Breast epithelium (tissue), 4 donors: ENCODE results near the gene ASGR2. TPM values are rescaled to one million over a fixed set of nuclear protein-coding genes. Genes with fewer than 3 reads are reported as not detected.
"Not testable (repeated sequence)": the region's sequence is repeated elsewhere in the genome, so short reads cannot be mapped to it uniquely, and the experiment has no call there.

ENCODE experiments used
- DNase-seq, 2 donors: peaks; one replicate each; pipeline ENCODE4 v3.0.0-alpha.2; 2019; ENCODE audit warnings: low spot score in 2 of 2
- H3K27ac ChIP-seq, 2 donors: fragments of 200-600 bp; sonication (generic) in 1 of 2; one replicate each; pipeline ENCODE4 v1.5.1; 2016 to 2019; ENCODE audit warnings: mild to moderate bottlenecking in 1 of 2
- H3K27me3 ChIP-seq, 2 donors: fragments of 200-600 bp; sonication (generic) in 1 of 2; one replicate each; pipeline versions ENCODE4 v1.5.1 to v1.6.0; 2017 to 2019; ENCODE audit warnings: control low read depth in 1 of 2, mild to moderate bottlenecking in 1 of 2
- H3K36me3 ChIP-seq: fragments of 200-600 bp; one replicate; pipeline ENCODE4 v1.5.1; 2019
- H3K4me1 ChIP-seq, 2 donors: fragments of 200-600 bp; sonication (generic); one replicate each; pipeline ENCODE4 v1.5.1; 2016 to 2019; ENCODE audit warnings: control low read depth in 1 of 2
- H3K4me3 ChIP-seq, 3 donors: fragments of 200-600 bp; sonication (generic); 1 replicate in 2 of 3; 2 replicates in 1 of 3; pipeline ENCODE4 v1.5.1; 2016 to 2019; ENCODE audit warnings: mild to moderate bottlenecking in 3 of 3, moderate library complexity in 2 of 3
- H3K9me3 ChIP-seq, 2 donors: fragments of 200-600 bp; sonication (generic) in 1 of 2; one replicate each; pipeline ENCODE4 v1.5.1; 2016 to 2019; ENCODE audit warnings: control low read depth in 1 of 2
- CTCF ChIP-seq, 3 donors: fragments of 450-650 bp; IDR thresholded peaks; one replicate each; pipeline ENCODE4 v1.5.1; 2016 to 2017; ENCODE audit warnings: antibody characterized with exemption in 3 of 3, mild to moderate bottlenecking in 3 of 3, moderate library complexity in 3 of 3
- POLR2A ChIP-seq: fragments of 450-650 bp; IDR thresholded peaks from one replicate; pipeline ENCODE4 v1.6.1; 2016; ENCODE audit warnings: antibody characterized with exemption, mild to moderate bottlenecking, moderate library complexity
- POLR2AphosphoS5 ChIP-seq, 3 donors: sonication (generic); formaldehyde crosslinking; IDR thresholded peaks; one replicate each; pipeline ENCODE4 v1.6.1; 2017; ENCODE audit warnings: antibody characterized with exemption in 3 of 3
- intact Hi-C: fragments of 100-400 bp; cut with DNase I; formaldehyde crosslinking; loops from one replicate; pipeline ENCODE4 v1.15.1; 2023; ENCODE audit warnings: low total_unique reads
- total RNA-seq, 3 donors: library from RNA; depleted of rRNA; stranded (reverse); fragments of >200 nt; gene quantifications; one replicate each; pipeline ENCODE4 v1.1.0, GENCODE V29; 2016

ASGR2 gene
- total RNA-seq, 3 donors from 2014 or later = 0.33 to 0.96 (median 0.88) TPM

GRCh38 chr17:7130621-7131422, 16.2 kb upstream of the ASGR2 start:
- TF ChIP-seq CTCF (IDR thresholded peaks at IDR 0.05) (no peak), POLR2A (no peak), POLR2AphosphoS5 (IDR thresholded peaks at IDR 0.05) (no peak)
- H3K27me3 ChIP-seq = no peaks in the 10 kb centered on the region
- intact Hi-C loops = no loop called here
- peak overlapping the region in 1 of 2 donors; percentile 38 for H3K27ac ChIP-seq
- no peaks in the 10 kb centered on the region for H3K36me3 ChIP-seq
- DNase-seq = no peak
- H3K9me3 ChIP-seq = no peaks in the 10 kb centered on the region
- H3K4me1 ChIP-seq = no peaks in the 10 kb centered on the region
- H3K4me3 ChIP-seq = peak overlapping the region in 2 of 3 donors; percentile 15 to 32

GRCh38 chr17:7129311-7129710, 14.7 kb upstream of the ASGR2 start:
- H3K27ac ChIP-seq = no peak overlapping the region
- no peak overlapping the region for H3K4me3 ChIP-seq
- intact Hi-C loops = no loop called here
- TF ChIP-seq POLR2AphosphoS5 (IDR thresholded peaks at IDR 0.05) (no peak), POLR2A (no peak)
- no peaks in the 10 kb centered on the region for H3K4me1 ChIP-seq
- DNase-seq = no peak
- no peaks in the 10 kb centered on the region for H3K36me3 ChIP-seq
- peaks cover 0 to under 1% of the 10 kb centered on the region in 2 donors for H3K27me3 ChIP-seq
- no peaks in the 10 kb centered on the region for H3K9me3 ChIP-seq

GRCh38 chr17:7128160-7128559, 13.5 kb upstream of the ASGR2 start:
- intact Hi-C loops = no loop called here
- no peaks in the 10 kb centered on the region for H3K9me3 ChIP-seq
- DNase-seq = no peak

GRCh38 chr17:7127501-7127900, 12.9 kb upstream of the ASGR2 start:
- H3K36me3 ChIP-seq, H3K9me3 ChIP-seq, H3K4me1 ChIP-seq, H3K27me3 ChIP-seq, DNase-seq, H3K4me3 ChIP-seq, intact Hi-C loops, H3K27ac ChIP-seq: not testable (repeated sequence)

More at GRCh38 chr17:7128160-7128559, 13.5 kb upstream of the ASGR2 start:
- no peak overlapping the region for H3K27ac ChIP-seq
- no peak overlapping the region for H3K4me3 ChIP-seq
- H3K27me3 ChIP-seq = peaks cover 0 to 4% of the 10 kb centered on the region in 2 donors
- no peaks in the 10 kb centered on the region for H3K36me3 ChIP-seq
- H3K4me1 ChIP-seq = no peaks in the 10 kb centered on the region
- TF ChIP-seq POLR2AphosphoS5 (IDR thresholded peaks at IDR 0.05) (no peak), POLR2A (no peak), CTCF (IDR thresholded peaks at IDR 0.05) (no peak)

GRCh38 chr17:7126386-7126785, 11.8 kb upstream of the ASGR2 start:
- intact Hi-C loops, DNase-seq, H3K4me1 ChIP-seq, H3K9me3 ChIP-seq, H3K27ac ChIP-seq, H3K36me3 ChIP-seq, H3K4me3 ChIP-seq, H3K27me3 ChIP-seq: not testable (repeated sequence)

GRCh38 chr17:7124923-7125322, 10.3 kb upstream of the ASGR2 start:
- Histone ChIP-seq H3K36me3 (no peaks in the 10 kb centered on the region), H3K9me3 (no peaks in the 10 kb centered on the region), H3K4me1 (no peaks in the 10 kb centered on the region), H3K4me3 (no peak overlapping the region), H3K27me3 (peaks cover 0 to 4% of the 10 kb centered on the region in 2 donors), H3K27ac (no peak overlapping the region)
- no peak for DNase-seq
- TF ChIP-seq CTCF (IDR thresholded peaks at IDR 0.05) (no peak), POLR2A (no peak), POLR2AphosphoS5 (IDR thresholded peaks at IDR 0.05) (no peak)
- intact Hi-C loops = no loop called here
